Measurements from ENCODE around the gene PLEKHS1.

The PLEKHS1 gene

DNA sequence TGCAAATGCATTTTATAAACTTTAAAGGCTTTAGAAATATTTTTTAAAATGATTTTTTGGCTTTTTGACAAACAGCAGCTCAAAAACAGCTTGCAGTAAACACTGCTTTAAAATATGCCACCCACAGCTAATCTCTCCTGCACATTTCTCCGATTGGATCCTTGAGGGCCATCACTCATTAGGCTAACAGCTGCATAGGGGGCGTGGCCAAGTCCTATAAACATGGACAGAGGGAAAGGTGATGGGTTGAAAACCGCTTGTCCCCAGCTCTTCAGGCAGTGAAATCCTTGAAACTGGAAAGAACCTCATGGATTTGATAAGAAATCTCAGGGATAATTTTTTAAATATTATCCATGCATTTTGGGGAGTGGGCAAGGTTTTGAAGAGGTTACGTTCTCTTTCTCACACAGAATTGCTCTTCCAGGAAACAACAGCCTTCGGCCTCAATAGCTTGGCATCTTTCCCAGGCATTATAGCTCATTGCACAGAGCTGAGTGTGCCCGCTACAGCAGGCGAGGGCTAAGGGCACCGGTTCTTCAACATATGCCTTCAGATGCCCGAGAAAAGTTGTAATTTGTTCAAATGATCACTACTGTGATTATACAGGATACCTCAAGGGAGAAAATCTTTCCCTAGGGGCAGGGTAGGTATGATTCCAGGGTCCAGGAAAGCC, 1.7 kb downstream of the PLEKHS1 start:
- TF ChIP-seq, protein P1, sequence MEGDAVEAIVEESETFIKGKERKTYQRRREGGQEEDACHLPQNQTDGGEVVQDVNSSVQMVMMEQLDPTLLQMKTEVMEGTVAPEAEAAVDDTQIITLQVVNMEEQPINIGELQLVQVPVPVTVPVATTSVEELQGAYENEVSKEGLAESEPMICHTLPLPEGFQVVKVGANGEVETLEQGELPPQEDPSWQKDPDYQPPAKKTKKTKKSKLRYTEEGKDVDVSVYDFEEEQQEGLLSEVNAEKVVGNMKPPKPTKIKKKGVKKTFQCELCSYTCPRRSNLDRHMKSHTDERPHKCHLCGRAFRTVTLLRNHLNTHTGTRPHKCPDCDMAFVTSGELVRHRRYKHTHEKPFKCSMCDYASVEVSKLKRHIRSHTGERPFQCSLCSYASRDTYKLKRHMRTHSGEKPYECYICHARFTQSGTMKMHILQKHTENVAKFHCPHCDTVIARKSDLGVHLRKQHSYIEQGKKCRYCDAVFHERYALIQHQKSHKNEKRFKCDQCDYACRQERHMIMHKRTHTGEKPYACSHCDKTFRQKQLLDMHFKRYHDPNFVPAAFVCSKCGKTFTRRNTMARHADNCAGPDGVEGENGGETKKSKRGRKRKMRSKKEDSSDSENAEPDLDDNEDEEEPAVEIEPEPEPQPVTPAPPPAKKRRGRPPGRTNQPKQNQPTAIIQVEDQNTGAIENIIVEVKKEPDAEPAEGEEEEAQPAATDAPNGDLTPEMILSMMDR (IDR thresholded peaks at IDR 0.05; ENCODE audit: low read depth, low read length) = no peak
- DNase-seq = no peak
- no peak overlapping the region for H3K27ac ChIP-seq
- H3K27me3 ChIP-seq (ENCODE audit: insufficient read depth, low read depth, severe bottlenecking) = peaks cover 4% of the 10 kb centered on the region
- H3K36me3 ChIP-seq = no peaks in the 10 kb centered on the region
- no peaks in the 10 kb centered on the region for H3K9me3 ChIP-seq (ENCODE audit: severe bottlenecking)
- H3K4me3 ChIP-seq (ENCODE audit: low read depth, low read length) = no peak overlapping the region

DNA sequence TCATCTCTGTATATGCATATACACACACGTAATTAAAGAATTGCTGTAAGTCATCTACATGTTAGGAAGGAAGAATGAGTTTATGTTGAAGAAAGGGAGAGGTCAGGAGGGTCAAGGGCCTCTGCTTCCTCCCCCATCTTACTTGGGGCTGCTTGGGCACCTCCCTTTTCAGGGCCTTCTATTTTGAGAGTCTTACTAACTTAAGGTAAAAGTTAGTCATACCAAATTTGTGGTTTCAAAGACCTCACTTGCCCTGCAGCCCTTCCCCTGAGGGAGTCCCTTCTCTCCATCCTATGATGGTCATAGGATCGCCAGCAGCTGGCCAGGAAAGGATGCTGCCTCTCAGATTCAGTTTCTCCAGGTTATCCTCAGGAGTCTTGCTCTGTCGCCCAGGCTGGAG, 2.6 kb downstream of the PLEKHS1 start:
- Histone ChIP-seq H3K4me3 (ENCODE audit: low read depth, low read length) (no peak overlapping the region), H3K27ac (no peak overlapping the region), H3K9me3 (ENCODE audit: severe bottlenecking) (no peaks in the 10 kb centered on the region), H3K36me3 (no peaks in the 10 kb centered on the region), H3K27me3 (ENCODE audit: insufficient read depth, low read depth, severe bottlenecking) (peaks cover 4% of the 10 kb centered on the region)
- DNase-seq = no peak
- TF ChIP-seq, protein P1 (IDR thresholded peaks at IDR 0.05; ENCODE audit: low read depth, low read length) = no peak

DNA sequence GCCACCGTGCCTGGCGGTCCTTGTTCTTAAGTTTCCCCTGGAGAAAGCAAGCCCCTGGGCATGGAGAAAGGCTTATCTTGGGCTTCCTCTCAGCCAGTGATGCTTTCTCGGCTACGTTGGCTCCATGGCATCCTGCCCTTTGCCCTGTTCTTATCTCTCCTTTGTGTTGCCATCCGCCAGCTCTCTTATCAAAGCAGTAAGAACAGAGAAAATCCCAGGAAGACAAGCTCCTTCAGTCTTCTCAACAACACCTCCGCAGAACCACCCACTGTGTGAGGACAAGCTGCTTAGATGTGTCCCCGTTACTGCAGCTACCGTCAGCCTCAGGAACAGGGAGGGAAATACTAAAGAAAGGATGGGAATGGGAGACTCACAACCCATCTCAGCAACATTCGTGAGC, 3.3 kb downstream of the PLEKHS1 start:
- H3K27ac ChIP-seq = no peak overlapping the region
- H3K4me3 ChIP-seq (ENCODE audit: low read depth, low read length) = no peak overlapping the region
- no peak for DNase-seq
- TF ChIP-seq, protein P1 (IDR thresholded peaks at IDR 0.05; ENCODE audit: low read depth, low read length) = no peak
- H3K9me3 ChIP-seq (ENCODE audit: severe bottlenecking) = no peaks in the 10 kb centered on the region
- no peaks in the 10 kb centered on the region for H3K36me3 ChIP-seq
- peaks cover 4% of the 10 kb centered on the region for H3K27me3 ChIP-seq (ENCODE audit: insufficient read depth, low read depth, severe bottlenecking)

DNA sequence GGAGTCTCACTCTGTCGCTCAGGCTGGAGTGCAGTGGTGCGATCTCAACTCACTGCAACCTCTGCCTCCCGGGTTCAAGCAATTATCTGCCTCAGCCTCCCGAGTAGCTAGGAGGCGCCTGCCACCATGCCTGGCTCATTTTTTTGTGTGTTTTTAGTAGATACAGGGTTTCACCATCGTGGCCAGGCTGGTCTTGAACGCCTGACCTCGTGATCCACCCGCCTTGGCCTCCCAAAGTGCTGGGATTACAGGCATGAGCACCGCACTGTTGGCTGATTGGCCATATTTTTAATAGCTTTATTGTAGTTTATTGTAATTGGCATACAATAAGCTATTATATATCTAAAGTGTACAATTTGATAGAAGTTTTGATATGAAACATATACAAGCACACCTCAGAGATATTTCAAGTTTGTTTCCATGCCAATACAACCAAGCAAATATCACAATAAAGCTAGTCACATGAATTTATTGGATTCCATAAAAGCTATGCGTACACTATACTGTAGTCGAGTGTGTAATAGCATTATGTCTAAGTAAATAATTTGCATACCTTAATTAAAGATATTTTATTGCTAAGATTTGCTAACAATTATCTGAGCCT, 5.6 kb downstream of the PLEKHS1 start:
- TF ChIP-seq, protein P1 (IDR thresholded peaks at IDR 0.05; ENCODE audit: low read depth, low read length) = no peak
- H3K4me3 ChIP-seq (ENCODE audit: low read depth, low read length) = no peak overlapping the region
- H3K36me3 ChIP-seq = no peaks in the 10 kb centered on the region

DNA sequence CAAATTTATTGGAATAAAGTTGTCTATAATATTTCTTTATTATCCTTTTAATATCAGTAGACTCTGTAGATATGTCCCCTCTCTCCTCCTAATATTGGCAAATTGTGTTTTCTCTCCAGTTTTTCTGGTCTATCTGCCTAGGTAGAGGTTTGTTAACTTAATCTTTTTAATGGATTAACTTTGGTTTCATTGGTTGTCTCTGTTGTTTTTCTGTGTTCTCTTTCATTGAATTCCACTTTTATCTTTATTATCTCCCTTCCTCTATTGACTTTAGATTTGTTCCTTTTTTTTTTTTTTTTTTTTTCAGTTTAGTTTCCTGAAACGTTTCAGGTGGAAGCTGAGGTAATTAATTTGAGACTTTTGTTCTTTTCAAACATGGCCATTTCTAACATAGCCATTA, 10.6 kb downstream of the PLEKHS1 start:
- Histone ChIP-seq H3K27me3 (ENCODE audit: insufficient read depth, low read depth, severe bottlenecking) (no peaks in the 10 kb centered on the region), H3K27ac (no peak overlapping the region), H3K4me3 (ENCODE audit: low read depth, low read length) (no peak overlapping the region), H3K9me3 (ENCODE audit: severe bottlenecking) (no peaks in the 10 kb centered on the region), H3K36me3 (no peaks in the 10 kb centered on the region)
- DNase-seq = no peak
- TF ChIP-seq, protein P1 (IDR thresholded peaks at IDR 0.05; ENCODE audit: low read depth, low read length) = no peak

More for the DNA sequence above, 5.6 kb downstream of the PLEKHS1 start:
- Histone ChIP-seq H3K27ac (no peak overlapping the region), H3K9me3 (ENCODE audit: severe bottlenecking) (no peaks in the 10 kb centered on the region), H3K27me3 (ENCODE audit: insufficient read depth, low read depth, severe bottlenecking) (no peaks in the 10 kb centered on the region)
- DNase-seq = no peak

Data from WERI-Rb-1 (cell line).